Spleen (tissue), 7 donors: ENCODE results near the gene CLCNKB.

Experiments used
- POLR2A ChIP-seq, 3 donors: fragments of 450-650 bp; IDR thresholded peaks; one replicate each; pipeline ENCODE4 v1.5.1; 2017; ENCODE audit warnings: antibody characterized with exemption in 3 of 3, mild to moderate bottlenecking in 1 of 3
- POLR2AphosphoS5 ChIP-seq, 3 donors: sonication (generic); formaldehyde crosslinking; IDR thresholded peaks; one replicate each; pipeline ENCODE4 v1.5.1; 2017; ENCODE audit warnings: antibody characterized with exemption in 3 of 3
- TF ChIP-seq, protein P1 (sequence below), 11 experiments: fragments of 200-600 bp in 7 of 11; fragments of 450-650 bp in 4 of 11; sonication (generic) in 4 of 11; IDR thresholded peaks in 8 of 11; conservative IDR thresholded peaks in 3 of 11; 1 replicate in 7 of 11; 2 replicates in 4 of 11; pipeline versions ENCODE4 v1.4.0 to v1.8.0; 2016 to 2021; ENCODE audit warnings: antibody characterized with exemption in 11 of 11, inconsistent platforms in 4 of 11, mild to moderate bottlenecking in 1 of 11
- donor health status: DM: no; HTN: no; CAD: no; lungs with moderate emphysema.
- donor health status: DM: no; HTN: no; CAD: no.
- donor health status: DM: no; HTN: no; CAD: no.

GRCh38 chr1:16046842-16047241 lies 3.3 kb downstream of the CLCNKB start:
- TF ChIP-seq POLR2AphosphoS5 (IDR thresholded peaks at IDR 0.05) (no peak), POLR2A (IDR thresholded peaks at IDR 0.05) (no peak)
- TF ChIP-seq, protein P1, sequence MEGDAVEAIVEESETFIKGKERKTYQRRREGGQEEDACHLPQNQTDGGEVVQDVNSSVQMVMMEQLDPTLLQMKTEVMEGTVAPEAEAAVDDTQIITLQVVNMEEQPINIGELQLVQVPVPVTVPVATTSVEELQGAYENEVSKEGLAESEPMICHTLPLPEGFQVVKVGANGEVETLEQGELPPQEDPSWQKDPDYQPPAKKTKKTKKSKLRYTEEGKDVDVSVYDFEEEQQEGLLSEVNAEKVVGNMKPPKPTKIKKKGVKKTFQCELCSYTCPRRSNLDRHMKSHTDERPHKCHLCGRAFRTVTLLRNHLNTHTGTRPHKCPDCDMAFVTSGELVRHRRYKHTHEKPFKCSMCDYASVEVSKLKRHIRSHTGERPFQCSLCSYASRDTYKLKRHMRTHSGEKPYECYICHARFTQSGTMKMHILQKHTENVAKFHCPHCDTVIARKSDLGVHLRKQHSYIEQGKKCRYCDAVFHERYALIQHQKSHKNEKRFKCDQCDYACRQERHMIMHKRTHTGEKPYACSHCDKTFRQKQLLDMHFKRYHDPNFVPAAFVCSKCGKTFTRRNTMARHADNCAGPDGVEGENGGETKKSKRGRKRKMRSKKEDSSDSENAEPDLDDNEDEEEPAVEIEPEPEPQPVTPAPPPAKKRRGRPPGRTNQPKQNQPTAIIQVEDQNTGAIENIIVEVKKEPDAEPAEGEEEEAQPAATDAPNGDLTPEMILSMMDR (IDR thresholded peaks at IDR 0.05 in 8 of 11, conservative IDR thresholded peaks at IDR 0.05 in 3 of 11) = no peak
